GM19025 (cell line): ENCODE measurements around the gene SLC25A38.
"Not testable (repeated sequence)": the region's sequence is repeated elsewhere in the genome, so short reads cannot be mapped to it uniquely, and the experiment has no call there.

Experiments
- ATAC-seq: cut with Tn5 transposase; IDR thresholded peaks from one replicate; pipeline ENCODE4 v1.9.1; 2021; ENCODE audit warnings: mild to moderate bottlenecking, low read depth, moderate library complexity; ENCODE audit not compliant: unreplicated experiment

SLC25A38 gene, protein sequence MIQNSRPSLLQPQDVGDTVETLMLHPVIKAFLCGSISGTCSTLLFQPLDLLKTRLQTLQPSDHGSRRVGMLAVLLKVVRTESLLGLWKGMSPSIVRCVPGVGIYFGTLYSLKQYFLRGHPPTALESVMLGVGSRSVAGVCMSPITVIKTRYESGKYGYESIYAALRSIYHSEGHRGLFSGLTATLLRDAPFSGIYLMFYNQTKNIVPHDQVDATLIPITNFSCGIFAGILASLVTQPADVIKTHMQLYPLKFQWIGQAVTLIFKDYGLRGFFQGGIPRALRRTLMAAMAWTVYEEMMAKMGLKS

DNA sequence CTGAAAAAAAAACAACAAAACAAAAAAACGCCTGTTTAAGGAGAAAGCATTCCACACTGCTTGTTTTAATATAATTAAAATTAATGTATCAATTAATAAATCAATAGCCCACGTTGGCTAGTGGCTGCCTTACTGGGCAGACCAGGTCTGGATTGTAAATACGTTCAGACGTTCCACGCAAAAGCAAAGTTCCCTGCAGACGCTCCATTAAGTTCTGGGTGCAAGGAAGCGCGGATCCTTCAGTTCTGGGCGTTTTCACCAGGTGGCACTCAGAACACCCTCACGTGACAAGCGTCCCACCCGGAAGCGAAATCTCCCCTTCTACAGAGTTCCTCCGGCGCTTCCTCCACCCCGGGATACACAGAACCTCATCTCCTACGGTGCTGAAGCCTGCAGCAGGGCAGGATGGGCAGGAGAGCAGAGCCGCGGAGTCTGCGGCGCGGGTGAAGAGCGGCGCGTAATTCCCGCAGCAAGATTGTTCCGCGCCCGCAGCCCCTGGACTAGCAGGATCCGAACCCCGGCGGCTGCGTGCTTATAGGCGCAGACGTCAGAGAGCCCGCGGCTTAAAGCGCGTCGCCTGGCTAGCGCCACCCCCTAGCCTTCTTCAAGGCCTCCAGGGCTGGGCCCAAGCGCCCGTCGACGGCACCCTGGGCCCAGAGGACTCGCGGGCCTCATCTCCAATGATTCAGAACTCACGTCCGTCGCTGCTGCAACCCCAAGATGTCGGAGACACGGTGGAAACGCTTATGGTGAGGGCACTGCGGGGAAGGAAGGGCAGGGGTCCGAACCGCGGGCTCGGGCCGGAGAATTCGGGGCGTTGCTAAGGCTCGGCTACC is at the start of gene SLC25A38:
Gene SLC25A38, plus strand, starts transcription at position 326 of the 836 bp plus-strand sequence. Its CDS starts 355 bp downstream, at position 681.
- peak; percentile 64 for ATAC-seq

DNA sequence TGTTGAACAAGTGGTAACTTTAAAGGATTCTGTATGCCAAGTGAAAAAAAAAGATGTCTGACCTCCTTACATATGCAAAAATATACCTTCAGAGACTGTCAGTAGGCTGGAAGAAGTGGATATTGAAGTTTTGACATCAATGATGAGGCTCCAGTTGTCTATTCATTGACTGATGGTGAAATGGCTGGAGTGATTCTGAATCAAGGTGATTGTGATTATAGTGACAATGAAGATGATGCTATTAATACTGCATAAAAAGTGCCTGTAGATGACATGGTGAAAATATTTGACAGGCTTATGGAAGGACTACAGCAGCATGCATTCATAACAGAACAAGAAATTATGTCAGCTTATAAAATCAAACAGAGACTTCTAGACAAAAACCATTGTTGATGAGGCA is 49.6 kb upstream of the SLC25A38 start:
- ATAC-seq: no peak

DNA sequence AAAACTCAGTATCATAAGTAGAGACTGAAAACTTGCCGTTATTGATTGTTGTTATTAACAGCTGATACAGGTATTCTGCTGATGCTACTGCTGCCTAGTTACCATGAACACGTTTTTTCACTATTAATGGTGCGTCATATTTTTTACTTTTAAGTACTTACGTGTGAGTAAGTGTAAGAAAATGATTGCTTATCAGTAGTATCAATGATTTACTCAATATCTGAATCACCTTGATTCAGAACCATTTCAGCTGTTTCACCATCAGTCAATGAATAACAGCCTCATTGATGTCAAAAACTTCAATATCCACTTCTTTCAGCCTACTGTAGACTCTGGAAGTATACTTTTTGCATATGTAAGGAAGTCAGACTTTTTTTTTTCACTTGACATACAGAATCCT is 49.0 kb upstream of the SLC25A38 start:
- ATAC-seq: no peak

DNA sequence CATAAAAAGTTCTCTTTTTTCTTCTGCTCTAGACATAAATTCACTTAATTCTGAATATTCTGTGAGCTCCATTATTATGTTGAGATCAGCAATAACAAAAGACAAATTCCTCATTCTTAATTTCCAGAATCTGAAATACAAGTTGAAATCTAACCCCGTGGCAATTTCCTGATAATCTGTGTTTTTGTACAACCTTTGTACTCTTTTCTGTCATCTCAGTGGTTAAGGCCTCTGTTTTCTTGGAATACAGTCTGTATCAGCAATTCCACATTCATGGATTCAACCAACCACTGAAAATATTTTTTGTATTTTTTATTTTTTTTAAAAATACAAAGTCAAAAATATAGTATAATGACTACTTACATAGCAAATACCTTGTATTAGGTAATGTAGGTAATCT is 45.0 kb upstream of the SLC25A38 start:
- no peak for ATAC-seq

DNA sequence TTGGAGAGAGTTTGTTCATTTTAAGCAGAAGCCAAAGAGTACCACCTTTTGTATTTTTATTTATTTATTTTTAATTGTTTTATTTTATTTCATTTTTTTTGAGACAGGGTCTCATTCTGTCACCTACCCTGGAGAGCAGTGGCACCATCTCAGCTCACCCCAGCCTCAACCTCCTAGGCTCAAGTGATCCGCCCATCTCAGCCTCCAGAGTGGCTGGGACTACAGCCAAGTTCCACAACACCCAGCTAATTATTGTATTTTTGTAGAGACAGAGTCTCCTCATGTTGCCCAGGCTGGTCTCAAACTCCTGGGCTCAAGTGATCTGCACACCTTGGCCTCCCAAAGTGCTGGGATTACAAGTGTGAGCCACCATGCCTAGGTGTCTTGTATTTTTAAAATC is 44.1 kb upstream of the SLC25A38 start:
- no peak for ATAC-seq

DNA sequence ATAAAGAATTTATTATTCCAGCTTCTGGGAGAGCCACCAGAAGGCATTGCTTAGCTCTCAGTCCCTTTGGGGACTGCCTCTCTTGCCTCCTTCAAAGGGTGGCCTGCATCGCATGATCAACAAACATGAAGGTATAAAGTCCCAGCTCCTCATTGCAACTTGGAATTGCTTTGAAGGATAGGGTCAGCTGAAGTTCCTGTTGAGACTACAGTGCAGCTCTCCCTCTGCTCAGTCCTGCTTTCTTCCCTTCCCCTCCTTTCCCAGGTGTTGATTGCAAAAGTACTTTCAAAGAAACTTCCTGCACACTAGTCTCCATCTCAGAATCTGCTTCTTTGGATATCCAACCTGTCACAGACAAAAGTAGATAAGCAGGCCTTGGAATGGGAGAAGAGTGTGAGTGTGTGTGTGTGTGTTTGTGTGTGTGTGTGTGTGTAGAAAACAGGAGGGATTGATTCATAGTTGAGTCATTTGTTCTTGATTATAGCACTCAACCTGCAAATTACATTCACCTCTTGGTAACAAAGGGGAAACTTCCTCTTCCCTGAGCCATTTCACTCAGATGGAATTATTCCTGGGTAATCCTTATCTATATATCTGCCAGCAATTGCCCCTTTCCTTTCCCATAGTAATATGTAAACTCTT is 40.0 kb upstream of the SLC25A38 start:
- no peak for ATAC-seq

DNA sequence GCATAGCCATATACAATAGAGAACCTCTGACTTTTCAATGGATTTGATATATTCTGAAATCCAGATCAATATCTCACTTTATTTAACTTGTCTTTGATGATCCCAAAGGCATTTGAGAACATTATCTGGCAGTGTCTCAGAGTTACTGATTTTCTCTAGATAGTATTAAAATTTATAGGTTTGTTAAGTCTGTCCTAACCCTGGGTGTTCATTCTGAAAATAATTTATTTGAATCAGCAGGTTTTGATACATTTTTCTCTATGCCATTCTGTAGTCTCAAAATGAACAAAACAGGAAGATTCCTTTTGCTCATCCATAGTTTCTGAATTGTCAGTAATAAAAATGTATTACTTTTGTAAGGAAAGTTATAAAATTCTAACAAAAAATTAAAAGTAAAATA is 39.4 kb upstream of the SLC25A38 start:
- no peak for ATAC-seq

DNA sequence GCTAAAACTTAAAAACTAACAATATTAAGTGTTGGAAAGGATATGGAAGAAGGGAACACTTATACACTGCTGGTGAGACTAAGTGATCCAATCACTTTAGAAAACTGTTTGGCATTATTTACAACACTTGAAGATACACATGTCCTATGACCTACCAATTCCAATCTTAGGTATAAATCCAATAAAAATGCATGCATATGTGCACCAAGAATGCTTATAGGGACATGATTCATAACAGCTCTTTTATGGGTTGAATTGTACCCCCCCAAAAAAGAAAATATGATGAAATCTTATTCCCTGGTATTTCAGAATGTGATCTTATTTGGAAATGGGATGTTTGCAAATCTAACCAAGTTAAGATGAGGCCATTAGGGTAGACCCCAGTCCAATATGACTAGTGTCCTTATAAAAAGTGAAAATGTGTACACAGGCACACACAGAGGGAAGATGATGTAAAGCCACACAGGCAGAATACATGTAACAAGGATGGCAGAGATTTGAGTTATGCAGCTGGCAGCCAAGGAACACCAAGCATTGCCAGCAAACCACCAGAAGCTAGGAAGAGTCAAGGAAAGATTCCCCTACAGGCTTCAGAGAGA is 38.3 kb upstream of the SLC25A38 start:
- ATAC-seq: no peak

DNA sequence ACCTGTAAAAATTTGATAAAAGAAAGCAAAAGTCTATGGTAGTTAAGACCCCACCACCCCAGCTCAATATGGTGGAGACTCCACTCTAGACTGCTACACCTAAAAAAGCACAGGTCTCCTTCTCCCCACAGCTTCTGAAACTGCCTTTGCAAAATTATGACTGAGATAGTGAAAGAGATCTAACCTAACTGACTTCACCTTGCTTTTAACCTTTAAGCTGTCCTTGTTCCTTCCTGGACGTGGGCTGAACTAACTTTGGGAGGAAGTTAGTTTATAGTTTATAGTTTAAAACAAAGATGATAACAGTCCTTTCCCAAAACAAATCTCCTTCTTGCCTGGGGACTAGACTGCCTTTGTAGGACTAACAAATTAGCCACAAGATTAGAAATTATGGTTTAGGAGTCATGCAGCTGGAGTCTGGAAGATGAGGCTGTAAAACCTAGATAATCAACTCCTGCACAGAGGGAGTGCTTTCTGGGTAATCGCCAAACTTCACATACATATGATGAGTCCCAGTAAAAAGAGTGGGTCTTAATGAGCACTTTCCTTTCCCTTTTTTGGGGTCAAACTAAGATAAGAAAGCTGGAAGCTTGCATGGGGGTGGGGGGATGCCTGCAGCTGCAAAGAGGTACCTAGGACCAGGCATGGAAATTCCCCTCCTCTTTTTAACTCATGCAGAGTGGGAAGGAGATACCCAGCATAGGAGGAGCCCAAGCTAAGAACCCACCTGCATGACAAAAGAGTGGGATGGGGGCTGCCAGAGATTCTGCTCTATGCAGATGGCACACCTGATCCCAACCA is 36.2 kb upstream of the SLC25A38 start:
- ATAC-seq: peak; percentile 87

DNA sequence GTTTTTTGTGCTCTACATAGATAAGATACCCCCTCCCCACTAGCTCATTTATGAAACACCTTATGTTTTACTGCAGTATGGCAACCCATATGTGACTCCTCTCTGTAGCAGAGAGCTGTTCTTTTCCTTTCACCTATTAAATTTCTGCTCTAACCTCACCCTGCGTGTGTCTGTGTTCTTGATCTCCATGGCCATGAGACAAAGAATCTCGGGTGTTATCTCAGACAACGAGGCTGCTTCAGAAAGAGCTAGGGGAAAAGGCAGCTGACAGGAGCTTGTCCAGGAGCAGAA is 35.6 kb upstream of the SLC25A38 start:
- ATAC-seq: peak; percentile 12

DNA sequence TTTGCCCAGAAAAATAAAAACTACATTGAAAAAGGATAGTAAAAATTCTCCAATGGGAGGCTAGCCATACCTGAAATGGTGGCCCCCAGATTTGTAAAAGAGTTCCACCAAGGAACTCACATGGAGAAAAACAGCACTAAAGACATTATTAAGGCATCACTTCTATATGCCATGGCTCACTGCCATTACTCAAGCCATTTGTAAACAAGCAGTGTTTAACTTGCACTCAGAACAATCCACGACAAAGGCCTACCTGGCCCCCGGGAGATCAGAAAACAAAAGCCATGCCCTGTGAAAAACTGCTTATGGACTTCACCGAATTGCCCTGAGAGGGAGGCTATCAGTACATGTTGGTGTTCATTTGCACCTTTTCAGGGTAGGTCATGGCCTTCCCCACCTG is 34.1 kb upstream of the SLC25A38 start:
- no peak for ATAC-seq

DNA sequence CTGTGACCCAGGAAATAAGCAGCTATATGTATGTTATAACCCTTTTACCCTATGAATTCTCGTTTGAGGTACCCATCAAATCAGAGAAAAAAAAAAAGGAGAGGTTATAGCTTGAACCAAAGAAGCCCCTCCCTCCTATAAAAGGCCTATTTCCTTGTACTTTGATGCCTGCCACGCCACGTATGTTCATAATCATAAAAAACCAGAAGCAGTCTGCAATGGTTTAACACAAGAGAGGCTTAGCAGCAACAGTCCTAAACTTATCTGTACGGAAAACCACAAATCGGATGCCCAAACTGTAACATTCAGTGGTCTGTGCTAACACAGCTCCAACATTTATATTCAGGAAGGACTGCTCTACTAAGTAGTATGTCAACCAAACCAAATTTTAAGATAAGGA is 32.5 kb upstream of the SLC25A38 start:
- ATAC-seq: no peak

DNA sequence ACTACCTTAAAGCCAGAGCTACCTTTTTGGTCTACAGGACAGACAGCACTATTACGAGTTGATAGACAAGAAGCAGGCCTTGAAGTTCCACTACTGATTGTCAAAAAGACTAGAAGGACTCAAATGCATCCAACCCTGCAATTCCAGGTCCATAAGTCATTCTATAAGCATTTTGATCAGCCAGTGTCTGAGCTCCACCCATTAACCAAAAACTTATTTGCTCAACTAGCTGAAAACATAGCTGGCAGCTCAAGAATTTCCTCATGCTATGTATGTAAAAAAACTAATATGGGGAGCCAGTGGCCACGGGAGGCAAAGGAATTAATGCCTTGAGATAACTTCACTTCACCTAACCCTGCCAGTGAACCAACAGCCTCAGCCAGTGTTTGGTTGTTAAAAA is 32.0 kb upstream of the SLC25A38 start:
- not testable (repeated sequence) for ATAC-seq

DNA sequence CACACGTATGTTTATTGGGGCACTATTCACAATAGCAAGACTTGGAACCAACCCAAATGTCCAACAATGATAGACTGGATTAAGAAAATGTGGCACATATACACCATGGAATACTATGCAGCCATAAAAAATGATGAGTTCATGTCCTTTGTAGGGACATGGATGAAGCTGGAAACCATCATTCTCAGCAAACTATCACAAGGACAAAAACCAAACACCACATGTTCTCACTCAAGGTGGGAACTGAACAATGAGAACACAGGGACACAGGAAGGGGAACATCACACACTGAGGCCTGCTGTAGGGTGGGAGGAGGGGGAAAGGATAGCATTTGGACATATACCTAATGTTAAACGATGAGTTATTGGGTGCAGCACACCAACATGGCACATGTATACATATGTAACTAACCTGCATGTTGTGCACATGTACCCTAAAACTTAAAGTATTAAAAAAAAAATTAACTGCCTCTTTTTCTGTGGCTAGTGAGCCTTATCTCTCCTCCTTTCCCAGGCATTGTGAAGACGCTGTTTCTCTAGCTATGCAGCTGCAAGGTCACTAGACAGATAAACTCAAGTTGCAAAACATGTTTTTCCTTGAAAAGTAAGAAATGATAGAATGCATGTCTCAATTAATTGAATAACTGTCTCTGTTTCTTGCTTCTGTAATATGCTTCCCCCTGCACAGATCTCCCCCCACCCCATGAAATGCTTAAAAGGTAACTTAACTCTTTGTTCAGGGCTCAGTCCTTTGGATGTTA is 29.8 kb upstream of the SLC25A38 start:
- ATAC-seq: not testable (repeated sequence)

DNA sequence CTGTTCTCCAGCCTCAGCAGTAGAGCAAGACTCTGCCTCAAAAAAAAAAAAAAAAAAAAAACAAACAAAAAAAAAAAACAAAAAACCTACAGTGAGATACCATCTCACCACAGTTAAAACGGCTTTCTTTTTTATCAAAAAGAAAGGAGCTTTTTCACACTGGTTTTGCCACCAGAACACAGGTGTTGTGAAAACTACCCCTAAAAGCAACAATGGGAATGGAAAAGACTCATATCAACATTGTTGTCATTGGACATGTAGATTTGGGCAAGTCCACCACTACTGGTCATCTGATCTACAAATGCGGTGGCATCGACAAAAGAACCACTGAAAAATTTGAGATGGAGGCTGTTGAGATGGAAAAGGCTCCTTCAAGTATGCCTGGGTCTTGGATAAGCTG is 24.8 kb upstream of the SLC25A38 start:
- no peak for ATAC-seq

DNA sequence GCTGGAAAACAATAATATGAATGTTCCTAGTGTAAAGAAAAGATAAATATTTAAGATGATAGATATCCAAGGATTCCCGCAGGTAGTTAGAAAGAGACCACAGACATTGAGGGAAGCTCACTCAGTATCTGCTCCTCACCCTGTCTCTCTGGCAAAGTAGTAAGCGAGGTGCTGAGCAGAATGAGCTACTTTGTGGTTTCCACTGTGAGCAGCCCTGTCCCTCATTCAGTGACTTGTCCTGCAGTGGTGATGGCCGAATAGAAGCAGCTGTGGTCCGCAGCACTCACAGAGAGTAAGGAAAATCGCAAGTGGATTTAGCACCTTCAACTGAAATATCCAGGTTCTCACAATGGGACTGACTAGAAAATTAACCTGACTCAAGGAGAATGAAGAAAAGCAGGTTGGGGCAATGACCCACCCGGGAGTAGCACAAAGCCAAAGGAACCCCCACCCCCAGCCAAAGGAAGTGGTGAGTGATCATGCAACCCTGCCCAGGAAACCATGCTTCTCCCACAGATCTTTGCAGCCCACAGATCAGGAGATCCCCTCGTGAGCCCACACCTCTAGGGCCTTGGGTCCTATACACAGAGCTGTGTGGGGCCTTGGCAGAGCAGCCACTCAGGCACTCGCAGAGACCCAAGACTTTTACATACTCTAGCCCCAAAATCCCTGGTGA is 21.8 kb upstream of the SLC25A38 start:
- peak; percentile 72 for ATAC-seq

DNA sequence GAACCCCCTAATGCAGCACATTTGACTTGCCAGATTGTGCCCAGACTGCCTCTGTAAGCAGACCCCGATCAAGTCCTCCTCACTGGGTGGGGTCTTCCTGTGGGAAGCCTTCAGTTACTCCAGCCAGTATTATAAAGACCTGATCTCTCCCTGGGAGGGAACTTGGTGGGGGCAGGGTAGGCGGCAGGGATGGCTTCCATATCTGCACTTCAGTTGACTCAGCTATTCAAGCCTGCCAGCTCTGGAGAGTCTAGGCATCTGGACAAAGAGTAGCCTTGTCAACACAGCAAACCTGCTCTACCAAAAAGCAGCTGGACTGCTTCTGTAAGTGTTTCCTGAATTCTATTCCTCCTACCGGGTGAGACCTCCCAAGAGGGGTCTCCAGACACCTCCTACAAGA is 21.0 kb upstream of the SLC25A38 start:
- no peak for ATAC-seq

DNA sequence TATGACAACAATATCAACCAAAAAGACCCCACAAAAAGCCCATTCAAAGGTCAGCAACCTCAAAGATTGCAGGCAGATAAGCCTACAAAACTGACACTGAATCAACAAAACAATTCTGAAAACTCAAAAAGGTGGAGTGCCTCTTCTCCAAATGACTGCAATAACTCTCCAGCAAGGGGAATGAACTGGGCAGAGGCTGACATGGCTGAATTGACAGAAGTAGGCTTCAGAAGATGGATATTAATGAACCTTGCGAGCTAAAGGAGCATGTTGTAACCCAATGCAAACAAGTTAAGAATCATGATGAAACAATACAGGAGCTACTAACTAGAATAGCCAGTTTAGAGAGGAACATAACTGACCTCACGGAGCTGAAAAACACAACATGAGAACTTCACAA is 20.4 kb upstream of the SLC25A38 start:
- ATAC-seq: no peak

DNA sequence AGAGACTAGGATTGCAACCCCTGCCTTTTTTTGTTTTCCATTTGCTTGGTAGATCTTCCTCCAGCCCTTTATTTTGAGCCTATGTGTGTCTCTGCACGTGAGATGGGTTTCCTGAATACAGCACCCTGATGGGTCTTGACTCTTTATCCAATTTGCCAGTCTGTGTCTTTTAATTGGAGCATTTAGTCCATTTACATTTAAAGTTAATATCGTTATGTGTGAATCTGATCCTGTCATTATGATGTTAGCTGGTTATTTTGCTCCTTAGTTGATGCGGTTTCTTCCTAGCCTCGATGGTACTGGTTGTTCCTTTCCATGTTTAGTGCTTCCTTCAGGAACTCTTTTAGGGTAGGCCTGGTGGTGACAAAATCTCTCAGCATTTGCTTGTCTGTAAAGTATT is 12.7 kb upstream of the SLC25A38 start:
- ATAC-seq: not testable (repeated sequence)
